ENCODE measurements around the gene PRKACB.

DNA sequence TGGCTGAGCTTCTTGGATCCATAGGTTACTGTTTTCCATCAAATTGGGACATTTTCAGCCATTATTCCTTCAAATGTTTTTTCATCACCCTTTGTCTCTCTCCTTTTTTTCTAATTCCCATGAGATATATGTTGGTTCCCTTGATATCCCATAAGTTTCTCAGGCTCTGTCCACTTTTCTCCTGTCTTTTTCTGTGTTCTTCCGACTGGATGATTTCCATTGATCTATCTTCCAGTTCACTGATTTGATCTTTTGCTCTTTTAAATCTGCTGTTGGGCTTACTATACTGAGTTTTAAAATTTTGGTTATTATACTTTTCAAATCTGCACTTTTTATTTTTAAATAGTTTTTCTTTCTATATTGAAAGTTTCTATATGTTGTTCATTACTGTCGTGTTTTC, 18.2 kb downstream of the PRKACB start:
- TF ChIP-seq, protein P1, sequence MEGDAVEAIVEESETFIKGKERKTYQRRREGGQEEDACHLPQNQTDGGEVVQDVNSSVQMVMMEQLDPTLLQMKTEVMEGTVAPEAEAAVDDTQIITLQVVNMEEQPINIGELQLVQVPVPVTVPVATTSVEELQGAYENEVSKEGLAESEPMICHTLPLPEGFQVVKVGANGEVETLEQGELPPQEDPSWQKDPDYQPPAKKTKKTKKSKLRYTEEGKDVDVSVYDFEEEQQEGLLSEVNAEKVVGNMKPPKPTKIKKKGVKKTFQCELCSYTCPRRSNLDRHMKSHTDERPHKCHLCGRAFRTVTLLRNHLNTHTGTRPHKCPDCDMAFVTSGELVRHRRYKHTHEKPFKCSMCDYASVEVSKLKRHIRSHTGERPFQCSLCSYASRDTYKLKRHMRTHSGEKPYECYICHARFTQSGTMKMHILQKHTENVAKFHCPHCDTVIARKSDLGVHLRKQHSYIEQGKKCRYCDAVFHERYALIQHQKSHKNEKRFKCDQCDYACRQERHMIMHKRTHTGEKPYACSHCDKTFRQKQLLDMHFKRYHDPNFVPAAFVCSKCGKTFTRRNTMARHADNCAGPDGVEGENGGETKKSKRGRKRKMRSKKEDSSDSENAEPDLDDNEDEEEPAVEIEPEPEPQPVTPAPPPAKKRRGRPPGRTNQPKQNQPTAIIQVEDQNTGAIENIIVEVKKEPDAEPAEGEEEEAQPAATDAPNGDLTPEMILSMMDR (IDR thresholded peaks at IDR 0.05) = no peak
- TF ChIP-seq POLR2A (IDR thresholded peaks at IDR 0.05) = no peak
